NCI-H128 (cell line): Measurements from ENCODE around the gene CD1D.
"Not testable (repeated sequence)": the region's sequence is repeated elsewhere in the genome, so short reads cannot be mapped to it uniquely, and the experiment has no call there.

Experiments used
- DNase-seq: peaks from one replicate; lab custom pipeline; 2025; ENCODE audit not compliant: unreplicated experiment; lab: John Stamatoyannopoulos, UW

The CD1D gene

GRCh38 chr1:158175915-158176314 is 4.8 kb upstream of the CD1D start:
- not testable (repeated sequence) for DNase-seq

GRCh38 chr1:158176399-158176798 is 4.3 kb upstream of the CD1D start:
- no peak for DNase-seq

DNA sequence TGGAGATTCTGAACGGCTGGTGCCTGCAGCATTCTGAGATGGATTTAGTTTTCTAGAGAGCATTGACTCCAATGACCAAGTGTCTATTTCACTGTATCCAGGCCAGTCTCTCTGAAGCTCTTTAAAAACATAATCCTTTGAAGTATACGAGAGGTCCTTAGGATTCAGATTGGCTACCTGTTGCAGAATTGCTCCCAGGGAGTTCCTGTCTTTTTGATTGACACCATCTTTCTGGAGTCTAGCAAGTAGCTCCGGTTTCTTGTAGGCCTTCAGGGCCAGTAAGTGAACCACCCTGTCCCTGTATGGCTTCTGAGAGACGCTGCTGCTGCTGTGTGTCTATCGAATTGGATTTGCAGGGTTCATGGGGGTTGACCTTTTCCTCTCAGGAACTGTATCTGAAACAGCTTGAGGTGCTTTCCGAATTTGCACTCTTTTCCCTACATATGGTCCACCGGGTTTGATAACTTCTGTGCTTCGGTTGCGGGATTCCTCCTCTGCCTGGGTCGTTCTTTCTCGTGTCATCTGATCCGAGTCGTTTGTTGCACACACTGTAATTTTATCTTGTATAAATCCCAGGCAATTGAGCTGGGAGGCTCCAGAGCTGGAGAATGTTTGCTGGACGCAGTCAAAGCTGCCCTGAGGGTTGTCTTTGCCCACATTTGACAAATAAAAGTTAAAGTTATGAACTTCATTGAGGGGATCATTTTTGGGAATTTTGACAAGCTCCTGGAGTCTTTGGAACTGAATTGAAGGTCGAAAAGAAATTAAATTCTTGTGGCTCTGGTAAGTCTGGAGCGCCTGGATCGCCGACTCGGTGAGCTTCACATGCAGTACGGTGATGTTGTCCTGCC is 3.6 kb upstream of the CD1D start:
- DNase-seq, result not testable (repeated sequence)

- no peak for DNase-seq
Observed at GRCh38 chr1:158177700-158178450, 2.8 kb upstream of the CD1D start.

- no peak for DNase-seq
Observed at GRCh38 chr1:158179301-158180041, 1.2 kb upstream of the CD1D start.

DNA sequence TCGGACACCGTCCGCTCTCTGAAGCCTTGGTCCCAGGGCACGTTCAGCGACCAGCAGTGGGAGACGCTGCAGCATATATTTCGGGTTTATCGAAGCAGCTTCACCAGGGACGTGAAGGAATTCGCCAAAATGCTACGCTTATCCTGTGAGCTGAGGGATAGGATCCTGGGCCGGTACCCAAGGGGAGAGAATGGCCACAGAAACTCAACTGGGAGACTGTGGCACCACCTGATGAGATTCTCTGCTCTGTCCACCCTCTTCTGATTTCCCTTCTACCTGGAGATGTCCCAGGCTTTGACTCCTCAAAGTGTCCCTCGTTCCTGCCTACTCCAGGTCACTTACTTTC is 855 bp downstream of the CD1D start:
- DNase-seq, result no peak

- DNase-seq, result no peak
Observed at GRCh38 chr1:158185770-158186169, 5.1 kb downstream of the CD1D start.

- no peak for DNase-seq
Observed at GRCh38 chr1:158186180-158186579, 5.5 kb downstream of the CD1D start.

DNA sequence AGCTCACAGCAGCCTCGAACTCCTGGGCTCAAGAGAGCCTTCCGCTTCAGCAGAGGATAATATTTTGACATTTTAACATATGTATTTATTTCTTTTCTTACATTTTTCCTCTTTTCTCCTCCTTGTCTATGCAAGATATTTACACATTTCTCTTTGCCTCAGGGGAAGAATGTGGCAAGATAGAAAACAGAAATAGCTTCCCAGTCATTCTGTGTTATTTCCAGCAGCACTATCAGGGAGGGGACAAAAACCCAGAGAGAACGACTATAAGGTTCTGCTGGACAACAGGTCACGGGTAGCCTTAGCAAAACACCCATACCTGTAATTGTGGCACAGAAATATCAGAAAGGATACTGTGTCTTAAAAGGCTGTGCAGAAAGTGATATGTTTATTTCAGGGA is 7.9 kb downstream of the CD1D start:
- DNase-seq, result no peak

GRCh38 chr1:158189624-158190023 is 8.9 kb downstream of the CD1D start:
- no peak for DNase-seq

DNA sequence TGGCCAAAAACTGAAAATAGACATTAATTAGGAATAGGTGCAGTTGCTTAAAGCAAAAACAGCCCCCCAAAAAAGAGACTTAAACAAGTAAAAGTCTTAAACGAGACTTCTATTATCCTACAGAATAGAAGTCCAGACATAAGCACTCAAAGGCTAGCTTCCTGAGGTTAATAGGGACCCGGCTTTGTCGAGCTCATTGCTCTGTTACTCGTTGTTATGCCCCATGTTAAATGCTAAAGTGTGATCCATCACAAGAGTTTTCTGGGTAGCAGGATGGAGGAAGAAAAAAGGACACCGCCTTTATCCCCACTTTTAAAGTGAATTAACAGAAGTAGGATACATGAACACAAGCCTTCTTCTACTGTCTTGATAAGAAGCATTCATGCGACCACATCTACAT is 10.6 kb downstream of the CD1D start:
- DNase-seq, result no peak

DNA sequence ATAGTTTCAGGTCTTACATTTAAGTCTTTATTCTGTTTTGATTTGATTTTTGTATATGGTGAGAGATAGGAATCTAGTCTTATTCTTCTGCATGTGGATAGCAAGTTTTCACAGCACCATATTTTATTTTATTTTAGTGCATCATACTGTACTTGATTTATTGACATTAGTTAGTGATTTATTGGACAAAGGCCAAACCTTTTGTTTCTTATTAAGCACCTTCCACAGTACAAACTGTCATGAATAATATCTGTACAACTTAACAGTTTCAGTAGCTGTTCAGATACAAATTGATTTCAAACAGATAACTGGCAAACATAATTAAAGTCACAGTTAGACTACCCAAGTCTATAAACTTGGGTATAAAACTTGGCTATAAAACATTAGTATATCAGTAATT is 15.8 kb downstream of the CD1D start:
- no peak for DNase-seq

GRCh38 chr1:158199849-158200248 is 19.2 kb downstream of the CD1D start:
- DNase-seq, result no peak

- DNase-seq, result no peak
Observed at GRCh38 chr1:158200527-158200926, 19.8 kb downstream of the CD1D start.

- no peak for DNase-seq
Observed at GRCh38 chr1:158203693-158204457, 23.2 kb downstream of the CD1D start.

- no peak for DNase-seq
Observed at GRCh38 chr1:158204458-158204827, 23.7 kb downstream of the CD1D start.

DNA sequence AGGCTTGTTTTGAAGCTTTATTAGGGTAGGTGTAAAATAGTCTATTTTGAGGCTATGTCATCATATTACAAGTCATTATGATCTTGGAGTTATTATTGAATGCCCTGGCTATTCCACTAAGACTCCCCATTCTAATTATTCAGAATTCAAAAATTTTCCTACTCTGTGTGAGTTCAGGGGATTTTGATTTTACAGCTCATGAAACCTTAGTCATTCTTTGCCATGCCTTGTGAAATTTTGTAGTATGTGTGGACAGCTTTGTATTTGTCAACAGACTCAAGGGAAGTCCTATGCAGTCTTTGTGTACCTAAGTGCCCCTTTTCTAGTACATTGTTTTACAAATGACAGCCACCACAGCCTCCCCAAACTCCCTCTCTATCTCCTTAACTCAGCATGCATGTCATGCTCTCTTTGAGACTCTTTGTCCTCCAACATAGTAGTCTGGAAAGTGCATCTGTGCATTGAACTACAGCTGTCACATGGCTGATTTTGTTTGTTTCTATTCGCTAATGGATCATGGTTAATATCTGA is 28.0 kb downstream of the CD1D start:
- no peak for DNase-seq

- DNase-seq, result no peak
Observed at GRCh38 chr1:158212320-158212719, 31.6 kb downstream of the CD1D start.

GRCh38 chr1:158223445-158223844 is 42.8 kb downstream of the CD1D start:
- DNase-seq, result not testable (repeated sequence)

GRCh38 chr1:158227904-158228623 is 47.4 kb downstream of the CD1D start:
- DNase-seq, result no peak
